Right lobe of liver (tissue), 4 donors: ENCODE data around the gene ATRNL1.

Source experiments
- POLR2A ChIP-seq: fragments of 450-650 bp; IDR thresholded peaks from one replicate; pipeline ENCODE4 v1.6.1; 2017; ENCODE audit warnings: antibody characterized with exemption, mild to moderate bottlenecking
- TF ChIP-seq, protein P1 (sequence below), 4 donors: fragments of 200-600 bp in 3 of 4; fragments of 450-650 bp in 1 of 4; IDR thresholded peaks; one replicate each; pipeline versions ENCODE4 v1.5.1 to v1.8.0; 2016 to 2022; ENCODE audit warnings: antibody characterized with exemption in 4 of 4, mild to moderate bottlenecking in 2 of 4
- donor health status: DM: no; HTN: no; CAD: no.
- donor health status: DM: no; HTN: no; CAD: no.
- donor health status: DM: no; HTN: yes; CAD: no.

DNA sequence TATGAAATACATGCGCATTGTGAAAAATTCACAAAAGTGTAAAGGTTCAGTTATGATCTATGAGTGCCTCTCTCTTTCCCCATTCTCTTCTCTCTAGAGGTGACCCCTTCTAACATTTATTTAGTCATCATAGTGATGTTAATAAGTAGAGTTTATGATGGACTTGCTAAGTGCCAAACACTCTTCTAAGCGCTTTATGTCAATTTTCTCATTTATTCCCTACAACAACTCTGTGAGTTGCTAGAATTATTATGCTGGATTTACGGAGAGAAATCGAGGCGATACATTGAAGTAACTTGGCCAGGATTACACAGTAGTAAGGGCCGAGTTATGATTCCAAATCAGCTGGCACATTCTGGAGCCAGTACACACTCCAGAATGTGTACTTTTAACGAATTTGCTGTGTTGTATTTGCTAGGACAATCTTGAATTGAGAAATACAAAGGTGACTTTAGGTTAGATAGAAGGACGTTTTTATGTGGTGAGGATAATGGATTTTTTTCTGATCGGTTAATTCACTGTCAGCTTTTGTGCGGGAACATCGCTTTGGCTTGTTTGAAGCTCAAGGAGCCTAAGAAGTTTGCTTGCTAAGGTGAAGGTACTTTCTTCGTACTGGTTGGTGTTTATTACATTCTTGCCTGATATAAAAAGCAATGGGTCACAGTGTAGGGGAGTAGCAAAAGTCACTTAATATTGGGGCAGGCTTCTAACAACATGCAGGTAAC is 1.4 kb downstream of the ATRNL1 start:
- TF ChIP-seq, protein P1, sequence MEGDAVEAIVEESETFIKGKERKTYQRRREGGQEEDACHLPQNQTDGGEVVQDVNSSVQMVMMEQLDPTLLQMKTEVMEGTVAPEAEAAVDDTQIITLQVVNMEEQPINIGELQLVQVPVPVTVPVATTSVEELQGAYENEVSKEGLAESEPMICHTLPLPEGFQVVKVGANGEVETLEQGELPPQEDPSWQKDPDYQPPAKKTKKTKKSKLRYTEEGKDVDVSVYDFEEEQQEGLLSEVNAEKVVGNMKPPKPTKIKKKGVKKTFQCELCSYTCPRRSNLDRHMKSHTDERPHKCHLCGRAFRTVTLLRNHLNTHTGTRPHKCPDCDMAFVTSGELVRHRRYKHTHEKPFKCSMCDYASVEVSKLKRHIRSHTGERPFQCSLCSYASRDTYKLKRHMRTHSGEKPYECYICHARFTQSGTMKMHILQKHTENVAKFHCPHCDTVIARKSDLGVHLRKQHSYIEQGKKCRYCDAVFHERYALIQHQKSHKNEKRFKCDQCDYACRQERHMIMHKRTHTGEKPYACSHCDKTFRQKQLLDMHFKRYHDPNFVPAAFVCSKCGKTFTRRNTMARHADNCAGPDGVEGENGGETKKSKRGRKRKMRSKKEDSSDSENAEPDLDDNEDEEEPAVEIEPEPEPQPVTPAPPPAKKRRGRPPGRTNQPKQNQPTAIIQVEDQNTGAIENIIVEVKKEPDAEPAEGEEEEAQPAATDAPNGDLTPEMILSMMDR (IDR thresholded peaks at IDR 0.05): no peak
- TF ChIP-seq POLR2A: no peak
